A549 treated with GW870086 at 1 μM for 4 hours (cell line): ENCODE data around the gene ZKSCAN1. TPM values are rescaled to one million over a fixed set of nuclear protein-coding genes. Genes with fewer than 3 reads are reported as not detected.

Experiments used
- total RNA-seq: library from RNA; stranded (reverse); fragments of 200-300 nt; extraction: Qiagen RNA extraction; gene quantifications from 5 replicates; pipeline ENCODE4 v1.2.3, GENCODE V29; 2022; ENCODE audit warnings: low read depth

ZKSCAN1 gene
- total RNA-seq = 6.8 to 10.2 TPM (median 9.1 TPM) in 5 replicates

GRCh38 chr7:100015232-100016214 lies at the start of gene ZKSCAN1:
Gene ZKSCAN1 (plus strand): TSS chr7:100015596. CDS start chr7:100023507, 7,911 bp downstream.

GRCh38 chr7:99975782-99976521 lies 39.4 kb upstream of the ZKSCAN1 start, which contains the start of gene AZGP1:
Gene AZGP1 (minus strand): TSS chr7:99976031. CDS start chr7:99976020, 11 bp downstream.

GRCh38 chr7:100049441-100050291 lies 34.3 kb downstream of the ZKSCAN1 start, which contains the start of gene ZSCAN21:
Gene ZSCAN21 (plus strand): TSS chr7:100049774. CDS start chr7:100057007, 7,233 bp downstream.

GRCh38 chr7:100081535-100082102 lies 66.2 kb downstream of the ZKSCAN1 start, which contains the start of gene ZNF3:
Gene ZNF3 (minus strand): TSS chr7:100081723. CDS start chr7:100077357, 4,366 bp downstream.

GRCh38 chr7:100088621-100089457 lies 73.4 kb downstream of the ZKSCAN1 start, which contains the start of gene COPS6:
Gene COPS6 (plus strand): TSS chr7:100088969. CDS start chr7:100088991, 22 bp downstream.

Other genes with a start within 250 kb of the ZKSCAN1 start
- gene CYP3A4, start 231.4 kb upstream of the ZKSCAN1 start, total RNA-seq = 0.06 to 0.09 TPM in 2 of 5 replicates, not detected in the others
- gene CYP3A43, start 187.6 kb upstream of the ZKSCAN1 start, total RNA-seq = not detected in 5 replicates
- gene OR2AE1, start 138.6 kb upstream of the ZKSCAN1 start, total RNA-seq = not detected in 5 replicates
- 24.7 to 26.5 TPM (median 25.3 TPM) in 5 replicates for gene TRIM4, start 96.1 kb upstream of the ZKSCAN1 start, total RNA-seq
- 0.12 to 0.43 TPM (median 0.23 TPM) in 4 of 5 replicates, not detected in the other for gene GJC3, start 86.0 kb upstream of the ZKSCAN1 start, total RNA-seq
- not detected in 5 replicates for gene AZGP1, start 39.6 kb upstream of the ZKSCAN1 start, total RNA-seq
- 9.7 to 11.0 TPM (median 10.2 TPM) in 5 replicates for gene ZSCAN21, start 34.2 kb downstream of the ZKSCAN1 start, total RNA-seq
- gene ZNF3, start 66.1 kb downstream of the ZKSCAN1 start, total RNA-seq = 20.3 to 23.8 TPM (median 21.1 TPM) in 5 replicates
- gene COPS6, start 73.4 kb downstream of the ZKSCAN1 start, total RNA-seq = 151 to 191 TPM (median 180 TPM) in 5 replicates
- 221 to 243 TPM (median 236 TPM) in 5 replicates for gene MCM7, start 85.8 kb downstream of the ZKSCAN1 start, total RNA-seq
- 12.9 to 15.9 TPM (median 14.6 TPM) in 5 replicates for gene AP4M1, start 86.0 kb downstream of the ZKSCAN1 start, total RNA-seq
- 57.2 to 64.6 TPM (median 62.0 TPM) in 5 replicates for gene TAF6, start 103.8 kb downstream of the ZKSCAN1 start, total RNA-seq
- 7.9 to 11.7 TPM (median 9.9 TPM) in 5 replicates for gene CNPY4, start 104.0 kb downstream of the ZKSCAN1 start, total RNA-seq
- gene MBLAC1, start 111.4 kb downstream of the ZKSCAN1 start, total RNA-seq = 2.0 to 3.1 TPM (median 2.6 TPM) in 5 replicates
- gene LAMTOR4, start 133.3 kb downstream of the ZKSCAN1 start, total RNA-seq = 167 to 200 TPM (median 171 TPM) in 5 replicates
- gene TRAPPC14, start 143.1 kb downstream of the ZKSCAN1 start, total RNA-seq = 9.5 to 13.5 TPM (median 13.1 TPM) in 5 replicates
- 0.07 to 0.26 TPM (median 0.10 TPM) in 3 of 5 replicates, not detected in the others for gene GAL3ST4, start 153.0 kb downstream of the ZKSCAN1 start, total RNA-seq
- 0.32 to 1.5 TPM (median 0.84 TPM) in 5 replicates for gene GPC2, start 161.8 kb downstream of the ZKSCAN1 start, total RNA-seq
- gene STAG3, start 162.3 kb downstream of the ZKSCAN1 start, total RNA-seq = 0.21 to 0.72 TPM (median 0.21 TPM) in 3 of 5 replicates, not detected in the others
- gene PVRIG, start 204.4 kb downstream of the ZKSCAN1 start, total RNA-seq = 0.08 TPM in 1 of 5 replicates, not detected in the others